OCI-LY1 (cell line): ENCODE measurements around the gene TOGARAM2.

Experiments
- H2AFZ ChIP-seq: fragments of 200-600 bp; sonication (generic), shearing (Covaris generic); 2 replicates; pipeline ENCODE4 v1.6.0; 2014; ENCODE audit warnings: antibody characterized with exemption, mild to moderate bottlenecking, low read length
- H3F3A ChIP-seq: fragments of 200-600 bp; sonication (generic), shearing (Covaris generic); 2 replicates; pipeline ENCODE4 v1.6.0; 2014; ENCODE audit warnings: mild to moderate bottlenecking, antibody characterized with exemption, low read length, moderate library complexity; ENCODE audit not compliant: insufficient read depth
- H3K27ac ChIP-seq: fragments of 200-600 bp; sonication (generic); 2 replicates; pipeline ENCODE4 v1.5.1; 2014; ENCODE audit warnings: low read length, mixed run types, mild to moderate bottlenecking, low read depth; ENCODE audit not compliant: poor library complexity, severe bottlenecking
- H3K27me3 ChIP-seq: fragments of 200-600 bp; sonication (generic); 2 replicates; pipeline ENCODE4 v1.6.0; 2014; ENCODE audit warnings: antibody characterized with exemption, mild to moderate bottlenecking, low read length, moderate library complexity; ENCODE audit not compliant: insufficient read depth
- H3K36me3 ChIP-seq: fragments of 200-600 bp; sonication (generic); 2 replicates; pipeline ENCODE4 v1.6.1; 2014; ENCODE audit warnings: mild to moderate bottlenecking, antibody characterized with exemption, low read length, moderate library complexity, mixed read lengths; ENCODE audit not compliant: insufficient read depth
- H3K4me1 ChIP-seq: fragments of 200-600 bp; sonication (generic); 2 replicates; pipeline ENCODE4 v1.5.1; 2014; ENCODE audit warnings: mild to moderate bottlenecking, low read length, moderate library complexity; ENCODE audit not compliant: insufficient read depth, severe bottlenecking
- H3K4me2 ChIP-seq: fragments of 200-600 bp; sonication (generic), shearing (Covaris generic); 2 replicates; pipeline ENCODE4 v1.6.1; 2014; ENCODE audit warnings: low read length
- H3K4me3 ChIP-seq: fragments of 200-600 bp; sonication (generic); 2 replicates; pipeline ENCODE4 v1.5.1; 2014; ENCODE audit warnings: low read length, low read depth, mild to moderate bottlenecking, mixed read lengths; ENCODE audit not compliant: poor library complexity, severe bottlenecking
- H3K79me2 ChIP-seq: fragments of 200-600 bp; shearing (Covaris generic); 2 replicates; pipeline ENCODE4 v1.6.1; 2016; ENCODE audit warnings: mixed run types, low read length, mixed read lengths; ENCODE audit not compliant: insufficient read depth
- H3K9ac ChIP-seq: fragments of 200-600 bp; sonication (generic), shearing (Covaris generic); 2 replicates; pipeline ENCODE4 v1.6.1; 2014; ENCODE audit warnings: mild to moderate bottlenecking, low read length, mixed read lengths
- H3K9me2 ChIP-seq: fragments of 200-600 bp; sonication (generic), shearing (Covaris generic); 2 replicates; pipeline ENCODE4 v1.6.1; 2014; ENCODE audit warnings: low read depth, mild to moderate bottlenecking, low read length, mixed read lengths
- H3K9me3 ChIP-seq: fragments of 200-600 bp; shearing (Covaris generic); 2 replicates; pipeline ENCODE4 v1.6.1; 2014; ENCODE audit warnings: low read length, mixed read lengths
- H4K20me1 ChIP-seq: fragments of 200-600 bp; sonication (generic), shearing (Covaris generic); 2 replicates; pipeline ENCODE4 v1.6.0; 2016; ENCODE audit warnings: mild to moderate bottlenecking, low read length; ENCODE audit not compliant: insufficient read depth
- CTCF ChIP-seq: fragments of 200-600 bp; sonication (generic), shearing (Covaris generic); IDR thresholded peaks from 2 replicates; pipeline ENCODE4 v1.5.1; 2017; ENCODE audit warnings: mild to moderate bottlenecking, antibody characterized with exemption, low read length, moderate library complexity, mixed read lengths
- EZH2 ChIP-seq: fragments of 200-600 bp; sonication (generic), shearing (Covaris generic); IDR thresholded peaks from 2 replicates; pipeline ENCODE4 v1.8.0; 2017; ENCODE audit warnings: borderline replicate concordance, mixed run types, mild to moderate bottlenecking, antibody characterized with exemption, low read length, moderate library complexity, mixed read lengths

TOGARAM2 gene

GRCh38 chr2:29061176-29061575 lies 80.1 kb downstream of the TOGARAM2 start:
- no peaks in the 10 kb centered on the region for H3K9me3 ChIP-seq

GRCh38 chr2:29061616-29062015 lies 80.5 kb downstream of the TOGARAM2 start:
- Histone ChIP-seq H3K27ac (no peak overlapping the region), H3F3A (no peaks in the 10 kb centered on the region), H4K20me1 (no peaks in the 10 kb centered on the region), H3K4me1 (no peaks in the 10 kb centered on the region), H3K36me3 (no peaks in the 10 kb centered on the region), H3K9me3 (no peaks in the 10 kb centered on the region), H3K9me2 (no peaks in the 10 kb centered on the region), H3K27me3 (no peaks in the 10 kb centered on the region), H3K79me2 (no peaks in the 10 kb centered on the region), H2AFZ (no peak overlapping the region), H3K4me2 (no peak overlapping the region), H3K9ac (no peak overlapping the region), H3K4me3 (no peak overlapping the region)
- TF ChIP-seq CTCF (no peak), EZH2 (no peak)

More at GRCh38 chr2:29061176-29061575, 80.1 kb downstream of the TOGARAM2 start:
- no peak overlapping the region for H2AFZ ChIP-seq
- no peaks in the 10 kb centered on the region for H3K4me1 ChIP-seq
- no peaks in the 10 kb centered on the region for H3K36me3 ChIP-seq
- no peaks in the 10 kb centered on the region for H3K27me3 ChIP-seq
- no peaks in the 10 kb centered on the region for H3K79me2 ChIP-seq
- H3K27ac ChIP-seq, result no peak overlapping the region
- no peak overlapping the region for H3K4me3 ChIP-seq
- H3K9ac ChIP-seq, result no peak overlapping the region
- no peak overlapping the region for H3K4me2 ChIP-seq
- no peaks in the 10 kb centered on the region for H3F3A ChIP-seq
- no peaks in the 10 kb centered on the region for H3K9me2 ChIP-seq
- H4K20me1 ChIP-seq, result no peaks in the 10 kb centered on the region
- no peak for TF ChIP-seq CTCF
- no peak for TF ChIP-seq EZH2

- no peaks in the 10 kb centered on the region for H3K79me2 ChIP-seq
- H2AFZ ChIP-seq, result no peak overlapping the region
- no peaks in the 10 kb centered on the region for H3K9me2 ChIP-seq
- H3K9ac ChIP-seq, result no peak overlapping the region
- H3K27me3 ChIP-seq, result no peaks in the 10 kb centered on the region
- H3K36me3 ChIP-seq, result no peaks in the 10 kb centered on the region
- no peak for TF ChIP-seq EZH2
- TF ChIP-seq CTCF, result no peak
- H3K4me2 ChIP-seq, result no peak overlapping the region
- no peak overlapping the region for H3K27ac ChIP-seq
- H3K4me3 ChIP-seq, result no peak overlapping the region
- no peaks in the 10 kb centered on the region for H3K9me3 ChIP-seq
- no peaks in the 10 kb centered on the region for H3K4me1 ChIP-seq
- H3F3A ChIP-seq, result no peaks in the 10 kb centered on the region
- no peaks in the 10 kb centered on the region for H4K20me1 ChIP-seq
These were observed 81.3 kb downstream of the TOGARAM2 start for GRCh38 chr2:29062371-29062770.
